Ramos (cell line): ENCODE data around the gene SPPL2A.
"Not testable (repeated sequence)": the region's sequence is repeated elsewhere in the genome, so short reads cannot be mapped to it uniquely, and the experiment has no call there.

Experiments
- in situ Hi-C: fragments of 300-500 bp; cut with MboI; formaldehyde crosslinking; loops from one replicate; pipeline ENCODE4 v1.14.3; 2022; ENCODE audit warnings: low sequenced_read_pairs; ENCODE audit not compliant: unreplicated experiment

Gene SPPL2A, protein sequence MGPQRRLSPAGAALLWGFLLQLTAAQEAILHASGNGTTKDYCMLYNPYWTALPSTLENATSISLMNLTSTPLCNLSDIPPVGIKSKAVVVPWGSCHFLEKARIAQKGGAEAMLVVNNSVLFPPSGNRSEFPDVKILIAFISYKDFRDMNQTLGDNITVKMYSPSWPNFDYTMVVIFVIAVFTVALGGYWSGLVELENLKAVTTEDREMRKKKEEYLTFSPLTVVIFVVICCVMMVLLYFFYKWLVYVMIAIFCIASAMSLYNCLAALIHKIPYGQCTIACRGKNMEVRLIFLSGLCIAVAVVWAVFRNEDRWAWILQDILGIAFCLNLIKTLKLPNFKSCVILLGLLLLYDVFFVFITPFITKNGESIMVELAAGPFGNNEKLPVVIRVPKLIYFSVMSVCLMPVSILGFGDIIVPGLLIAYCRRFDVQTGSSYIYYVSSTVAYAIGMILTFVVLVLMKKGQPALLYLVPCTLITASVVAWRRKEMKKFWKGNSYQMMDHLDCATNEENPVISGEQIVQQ

DNA sequence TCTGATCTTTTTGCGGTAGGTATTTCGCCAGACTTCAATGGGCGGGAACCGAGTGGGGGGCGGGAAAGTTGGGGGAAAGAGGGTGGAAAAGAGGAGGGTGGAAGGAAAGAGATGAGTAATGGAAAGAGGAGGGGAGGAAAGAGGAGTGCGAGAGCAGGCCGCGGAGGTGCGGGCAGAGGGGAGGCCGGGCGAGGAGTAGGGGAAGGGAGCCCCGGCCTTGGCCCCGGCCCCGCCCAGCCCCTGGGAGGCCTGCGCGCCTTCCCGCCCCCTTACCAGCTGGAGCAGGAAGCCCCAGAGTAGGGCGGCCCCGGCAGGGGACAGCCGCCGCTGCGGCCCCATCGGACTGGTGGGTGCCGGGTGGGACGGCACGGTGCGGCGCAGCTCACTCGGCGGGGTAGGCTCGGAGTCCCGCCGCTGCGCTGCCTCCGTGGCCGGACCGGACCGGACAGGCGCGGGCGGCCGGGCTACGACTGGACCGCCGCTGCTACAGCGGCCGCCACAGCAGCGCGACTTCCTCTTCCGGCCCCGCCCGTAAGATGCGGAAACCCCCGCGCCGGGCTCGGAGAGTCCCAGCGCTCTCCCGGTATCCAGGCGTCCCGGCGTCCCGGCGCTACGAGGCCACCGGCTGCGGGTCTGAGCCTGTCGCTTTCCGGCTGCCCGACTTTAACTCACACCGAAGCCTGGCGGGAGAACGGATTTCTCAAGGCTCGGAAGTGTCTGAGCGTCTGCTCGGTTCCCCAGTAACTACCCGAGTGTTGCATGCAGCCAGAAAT, at the start of gene SPPL2A:
Gene SPPL2A (minus strand): TSS at position 512 of the 773 bp plus-strand sequence. CDS start 173 bp downstream, at position 339.
- in situ Hi-C loops: no loop called here

DNA sequence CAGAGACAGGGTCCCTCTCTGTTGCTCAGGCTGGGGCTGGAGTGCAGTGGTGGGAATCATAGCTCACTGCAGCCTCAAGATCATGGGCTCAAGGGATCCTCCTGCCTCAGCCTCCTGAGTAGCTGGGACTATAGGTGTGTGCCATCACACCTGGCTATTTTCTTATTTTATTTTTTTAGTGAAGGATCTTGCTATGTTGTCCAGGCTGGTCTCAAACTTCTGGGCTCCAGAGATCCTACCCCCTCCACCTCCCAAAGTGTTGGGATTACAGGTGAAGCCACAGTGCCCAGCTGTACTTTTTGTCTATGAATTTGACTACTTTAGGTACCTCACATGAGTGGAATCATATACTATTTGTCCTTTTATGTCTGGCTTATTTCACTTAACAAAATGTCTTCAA, 49.1 kb upstream of the SPPL2A start:
- in situ Hi-C loops: no loop called here

DNA sequence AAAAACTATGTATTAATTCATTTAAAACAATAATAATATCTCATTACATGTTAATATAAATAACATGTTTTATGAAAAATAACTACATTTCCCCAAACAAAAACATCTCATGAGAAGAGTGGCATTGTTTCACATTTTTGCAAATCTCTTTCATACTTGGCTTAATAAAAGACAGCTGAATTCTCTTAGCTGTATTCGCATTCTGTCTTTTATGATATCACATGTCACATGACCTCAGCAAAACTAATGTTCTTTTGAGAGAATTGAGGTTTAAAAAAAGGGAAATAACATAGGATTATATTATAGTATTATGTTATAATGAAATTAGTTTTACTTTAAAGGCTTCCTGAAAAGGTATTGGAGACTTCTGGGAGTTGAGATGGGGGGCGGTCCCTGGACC, 48.4 kb upstream of the SPPL2A start:
- in situ Hi-C loops: no loop called here

DNA sequence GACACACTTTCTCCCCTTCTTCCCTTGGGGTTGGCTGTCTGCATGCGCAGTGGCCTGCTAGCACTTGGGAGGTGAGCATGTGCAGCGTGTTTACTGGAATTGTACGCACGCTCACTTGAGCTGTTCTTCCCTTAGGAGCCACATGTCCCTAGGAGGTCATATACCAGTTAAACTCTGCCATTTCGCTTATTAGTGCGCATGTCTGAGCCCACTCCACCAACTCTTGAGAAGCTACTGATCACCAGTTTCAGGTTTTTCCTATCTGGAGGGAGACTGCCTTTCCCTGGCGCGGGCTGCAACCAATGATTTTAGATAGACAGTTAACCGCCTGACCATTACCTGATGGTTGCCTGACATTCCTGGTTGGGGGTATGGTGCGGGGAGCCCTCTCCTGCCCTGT, 47.6 kb upstream of the SPPL2A start:
- in situ Hi-C loops: no loop called here

DNA sequence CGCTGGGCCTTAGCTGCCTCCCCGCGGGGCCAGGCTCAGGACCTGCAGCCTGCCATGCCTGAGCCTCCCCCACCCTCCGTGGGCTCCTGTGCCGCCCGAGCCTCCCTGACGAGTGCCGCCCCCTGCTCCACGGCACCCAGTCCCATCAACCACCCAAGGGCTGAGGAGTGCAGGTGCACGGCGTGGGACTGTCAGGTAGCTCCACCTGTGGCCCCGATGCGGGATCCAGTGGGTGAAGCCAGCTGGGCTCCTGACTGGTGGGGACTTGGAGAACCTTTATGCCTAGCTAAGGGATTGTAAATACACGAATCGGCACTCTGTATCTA, 46.6 kb upstream of the SPPL2A start:
- in situ Hi-C loops: not testable (repeated sequence)

DNA sequence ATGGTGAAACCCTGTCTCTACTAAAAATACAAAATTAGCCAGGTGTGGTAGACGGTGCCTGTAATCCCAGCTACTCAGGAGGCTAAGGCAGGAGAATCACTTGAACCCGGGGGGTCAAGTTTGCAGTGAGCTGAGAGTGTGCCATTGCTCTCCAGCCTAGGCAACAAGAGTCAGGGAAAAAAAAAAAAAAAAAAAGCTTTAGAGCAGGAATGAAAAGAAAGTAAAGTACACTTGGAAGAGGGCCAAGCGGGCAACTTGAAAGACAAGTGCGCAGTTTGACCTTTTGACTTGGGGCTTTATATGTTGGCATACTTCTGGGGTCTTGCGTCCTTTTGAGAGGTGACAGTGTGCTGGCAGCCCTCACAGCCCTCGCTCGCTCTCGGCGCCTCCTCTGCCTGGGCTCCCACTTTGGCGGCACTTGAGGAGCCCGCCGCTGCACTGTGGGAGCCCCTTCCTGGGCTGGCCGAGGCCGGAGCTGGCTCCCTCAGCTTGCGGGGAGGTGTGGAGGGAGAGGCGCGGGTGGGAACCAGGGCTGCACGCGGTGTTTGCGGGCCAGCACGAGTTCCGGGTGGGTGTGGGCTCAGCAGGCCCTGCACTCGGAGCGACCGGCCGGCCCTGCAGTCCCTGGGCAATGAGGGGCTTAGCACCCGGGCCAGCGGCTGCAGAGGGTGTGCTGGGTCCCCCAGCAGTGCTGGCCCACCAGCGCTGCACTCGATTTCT, 46.1 kb upstream of the SPPL2A start:
- in situ Hi-C loops: not testable (repeated sequence)

DNA sequence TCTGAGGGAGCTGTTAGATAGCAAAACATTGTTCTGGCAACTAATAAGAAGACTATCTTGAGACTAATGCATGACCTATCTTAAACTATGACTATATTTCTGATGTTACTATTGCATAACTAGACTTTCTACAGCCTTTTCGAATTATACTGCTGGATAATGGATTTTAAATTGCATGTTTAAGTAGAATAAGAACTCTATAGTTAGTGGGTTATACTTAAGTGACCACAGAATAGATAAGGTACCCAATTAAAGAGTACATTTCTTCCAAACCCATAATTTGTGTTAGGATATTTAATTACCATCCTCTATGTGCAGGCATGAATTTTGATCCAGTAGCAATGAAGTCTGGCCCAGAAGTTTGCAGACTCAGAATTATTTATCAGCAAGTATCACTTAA, 44.6 kb upstream of the SPPL2A start:
- in situ Hi-C loops: no loop called here

DNA sequence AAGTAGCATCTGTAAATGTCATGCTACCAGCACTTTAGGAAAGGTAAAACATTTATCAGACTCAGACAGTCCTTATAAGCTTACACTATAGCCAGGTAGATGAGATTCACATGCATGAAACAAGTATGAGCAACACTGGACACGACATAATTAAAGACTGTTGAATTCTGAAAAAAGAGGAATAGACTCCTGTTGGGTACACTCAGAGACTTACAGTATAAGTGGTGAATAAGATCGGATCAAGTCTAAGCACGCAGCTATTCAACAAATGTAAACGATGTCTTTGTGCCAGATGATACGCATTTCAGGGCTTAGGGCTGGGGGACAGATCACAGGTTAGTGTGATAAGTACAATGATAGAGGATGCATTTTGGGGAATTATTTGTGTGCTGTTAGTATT, 43.2 kb upstream of the SPPL2A start:
- in situ Hi-C loops: no loop called here

DNA sequence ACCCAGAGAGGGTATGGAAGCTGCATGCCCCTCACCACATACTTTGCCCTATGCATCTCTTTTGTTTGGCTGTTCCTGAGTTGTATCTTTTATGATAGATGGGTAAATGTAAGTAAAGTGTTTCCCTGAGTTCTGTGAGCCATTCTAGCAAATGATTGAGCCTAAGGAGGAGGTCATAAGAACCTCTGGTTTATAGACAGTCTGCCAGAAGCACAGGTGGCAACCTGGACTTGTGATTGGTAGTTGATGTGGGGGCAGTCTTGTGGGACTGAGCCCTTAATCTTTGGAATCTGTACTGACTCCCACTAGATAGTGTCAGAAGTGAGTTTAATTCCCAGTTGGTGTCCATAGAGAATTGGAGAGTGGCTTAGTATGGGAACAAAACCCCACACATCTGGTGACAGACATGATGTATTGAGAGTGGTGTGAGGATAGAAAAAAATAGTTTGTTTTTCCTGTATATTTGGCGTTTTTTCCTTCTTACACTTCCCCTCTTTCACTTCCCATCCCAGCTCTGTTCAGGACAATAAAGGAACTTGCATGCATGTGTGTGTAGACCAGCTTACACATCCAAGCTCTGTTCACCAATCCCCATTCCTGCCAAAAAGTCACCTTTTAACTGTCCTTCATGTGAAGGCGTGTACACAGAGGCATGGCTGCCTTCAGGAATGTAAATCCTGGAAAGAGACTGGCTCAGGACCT, 38.1 kb upstream of the SPPL2A start:
- in situ Hi-C loops: no loop called here

DNA sequence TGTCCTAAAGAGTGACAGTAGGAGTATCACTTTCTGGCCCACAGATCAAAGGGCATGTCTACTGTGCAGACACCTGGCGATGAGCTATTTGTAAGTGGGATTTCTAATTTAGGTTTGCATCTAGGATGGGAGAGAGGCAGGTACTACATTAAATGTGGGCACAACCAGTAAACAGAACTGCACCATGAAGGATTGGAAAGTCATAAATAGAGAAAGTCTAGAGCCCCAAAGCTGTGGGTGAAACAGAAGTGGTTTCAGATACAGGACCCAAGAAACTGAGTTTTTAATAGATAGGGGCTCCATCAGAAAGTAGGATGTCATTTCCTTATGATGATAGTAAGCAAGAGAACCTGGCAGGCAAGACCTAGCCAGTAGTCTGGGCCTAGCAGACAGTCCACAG, 35.2 kb upstream of the SPPL2A start:
- in situ Hi-C loops: no loop called here

DNA sequence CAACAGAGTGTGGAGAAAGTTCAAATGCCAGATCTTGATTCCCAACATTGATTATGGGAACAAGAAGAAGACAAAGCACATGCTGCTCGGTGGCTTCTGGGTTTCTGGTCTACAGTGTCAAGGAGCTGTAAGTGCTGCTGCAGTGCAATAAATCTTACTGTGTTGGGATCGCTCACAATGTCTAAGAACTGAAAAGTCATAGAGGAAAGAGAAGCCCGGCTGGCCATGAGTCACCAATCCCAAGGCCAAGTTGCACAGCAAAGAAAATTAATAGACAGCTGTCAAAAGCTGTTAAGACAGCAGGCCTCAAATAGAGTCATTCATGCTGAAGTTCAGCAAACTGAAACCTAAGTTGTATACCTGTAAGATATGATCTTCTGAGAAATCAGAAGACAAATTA, 33.2 kb upstream of the SPPL2A start:
- in situ Hi-C loops: no loop called here

DNA sequence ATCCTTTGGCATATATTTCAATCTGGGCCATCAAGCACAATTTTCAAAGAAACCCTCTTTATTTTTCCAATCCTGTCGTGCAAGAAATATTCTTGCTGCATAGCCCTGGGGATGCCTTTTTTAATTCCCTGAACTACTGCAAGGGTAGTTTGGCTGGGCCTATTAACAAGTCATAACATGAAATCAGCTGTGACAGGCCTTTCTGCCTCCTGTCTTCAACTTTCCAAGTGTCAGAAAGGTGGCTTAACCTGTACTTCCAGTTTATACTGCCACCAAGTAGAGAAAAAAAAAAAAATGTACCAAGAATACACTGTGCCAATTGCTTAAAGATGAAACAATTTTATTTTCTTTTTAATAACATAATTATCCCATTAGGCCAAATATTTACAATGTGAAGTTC, 32.4 kb upstream of the SPPL2A start:
- in situ Hi-C loops: no loop called here

DNA sequence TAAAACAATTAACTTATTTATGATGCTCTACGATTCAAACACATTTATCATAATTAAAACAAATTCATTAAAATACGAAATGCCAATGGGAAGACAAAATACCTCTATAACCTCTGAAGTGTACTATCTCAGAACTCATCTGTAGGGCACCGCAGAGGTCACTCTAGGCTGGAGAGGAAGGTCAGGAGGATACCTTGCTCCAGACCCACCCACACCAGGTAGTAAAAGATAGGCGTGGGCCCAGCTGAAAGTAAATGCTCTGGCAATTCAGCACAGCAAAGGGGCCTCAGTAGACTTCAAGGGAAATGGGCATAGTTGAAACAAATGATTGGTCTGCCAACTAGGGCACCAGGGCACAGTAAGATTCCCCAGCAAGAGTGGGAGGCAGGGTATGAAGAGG, 26.0 kb upstream of the SPPL2A start:
- in situ Hi-C loops: no loop called here

DNA sequence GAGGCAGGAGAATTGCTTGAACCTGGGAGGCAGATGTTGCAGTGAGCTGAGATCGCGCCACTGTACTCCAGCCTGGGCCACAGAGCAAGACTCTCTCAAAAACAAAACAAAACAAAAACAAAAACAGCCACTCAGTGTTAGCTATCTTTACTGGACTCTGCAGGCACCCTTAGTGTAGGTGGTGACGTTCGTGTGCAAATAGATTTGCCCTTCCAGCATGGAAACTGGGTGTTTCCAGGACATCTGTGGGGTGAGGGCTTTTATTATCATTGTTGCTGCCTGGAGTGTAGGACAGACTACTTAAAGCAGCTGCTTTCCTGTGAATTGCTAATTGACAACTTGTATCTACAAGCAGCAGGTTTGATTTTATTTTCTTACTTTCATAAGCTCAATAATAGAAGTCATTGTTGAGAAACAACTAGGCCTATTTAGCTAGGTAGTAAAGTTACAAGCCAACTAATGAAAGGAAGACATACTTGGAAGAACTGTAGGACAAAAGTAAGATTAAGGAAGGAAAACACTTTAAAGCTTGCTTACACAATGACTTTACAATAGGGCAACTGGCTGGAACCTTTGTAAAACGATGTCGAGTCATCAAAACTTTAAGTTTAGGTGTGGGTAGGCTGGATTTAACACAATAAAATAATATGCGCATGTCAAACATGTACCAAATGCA, 25.4 kb upstream of the SPPL2A start:
- in situ Hi-C loops: no loop called here

DNA sequence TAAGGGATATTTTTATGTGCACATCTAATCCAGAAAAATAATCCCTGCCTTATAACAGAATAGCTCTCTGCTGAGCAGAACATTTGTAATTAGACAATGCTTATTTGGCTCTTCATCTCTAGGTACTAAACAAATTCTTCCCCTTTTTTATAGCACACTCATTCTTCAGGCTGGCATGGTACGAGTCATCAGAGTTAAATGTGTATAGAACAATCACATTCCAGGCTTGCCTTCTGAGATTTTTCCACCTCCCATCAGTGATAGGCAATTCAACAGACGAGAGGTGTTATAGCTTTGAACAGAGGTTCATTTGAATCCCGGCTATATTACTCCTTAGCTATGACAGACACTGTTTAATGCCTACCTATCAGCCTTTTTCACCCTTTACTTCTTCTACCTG, 21.4 kb upstream of the SPPL2A start:
- in situ Hi-C loops: no loop called here

DNA sequence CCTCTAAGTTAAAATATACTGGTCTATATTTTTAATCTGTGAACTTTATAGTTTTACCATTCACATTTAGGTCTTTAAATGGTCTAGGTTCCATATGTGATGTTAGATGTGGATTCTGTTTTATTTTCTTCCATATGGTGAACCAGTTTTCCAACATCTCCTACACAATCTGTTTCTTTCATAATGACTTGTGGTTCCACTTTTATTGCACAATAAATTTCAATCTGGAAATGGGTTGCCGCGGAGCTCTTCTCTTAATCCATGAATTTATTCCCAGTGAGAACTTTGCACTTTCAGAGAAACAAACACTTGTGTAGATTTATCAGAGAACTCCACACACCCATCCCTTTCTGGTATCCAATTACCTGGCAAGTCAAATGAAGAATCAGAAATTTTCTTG, 20.9 kb upstream of the SPPL2A start:
- in situ Hi-C loops: no loop called here

DNA sequence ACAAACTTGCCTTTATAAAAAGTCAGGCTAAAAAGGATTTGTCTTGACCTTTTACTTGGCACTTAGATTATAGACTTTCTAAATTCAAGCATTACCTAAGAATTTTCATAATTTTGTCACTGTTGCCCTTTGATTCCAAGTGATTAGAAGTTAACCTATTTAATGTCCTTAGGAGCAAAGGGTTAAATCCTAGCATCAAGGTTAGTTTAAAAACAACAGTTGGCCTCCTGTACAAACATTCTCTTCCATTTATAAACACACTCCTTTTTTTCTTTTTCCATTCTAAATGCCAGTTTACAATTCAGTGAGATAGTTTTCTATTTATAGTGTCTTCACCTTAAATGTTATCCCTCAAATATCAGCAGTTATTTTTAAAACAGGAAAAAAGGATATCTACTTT, 18.4 kb upstream of the SPPL2A start:
- in situ Hi-C loops: no loop called here

DNA sequence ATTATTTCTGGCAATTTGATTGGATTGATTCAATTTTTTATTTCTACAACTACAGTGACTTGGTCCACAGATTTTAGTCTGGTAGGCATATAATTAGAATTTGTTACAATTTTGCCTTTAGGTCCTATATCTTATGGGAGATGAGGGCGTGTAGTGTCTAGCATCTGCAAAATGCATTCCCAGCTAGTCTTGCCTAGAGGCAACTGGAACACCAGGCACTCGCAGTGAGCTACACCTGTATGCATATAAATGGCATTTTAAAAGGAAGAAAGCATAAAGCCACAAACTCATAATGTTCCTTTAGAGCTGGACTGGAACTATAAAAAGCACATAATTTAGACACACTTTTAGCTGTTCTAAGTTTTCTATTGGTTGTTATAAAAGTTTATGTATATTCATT, 17.9 kb upstream of the SPPL2A start:
- in situ Hi-C loops: no loop called here

DNA sequence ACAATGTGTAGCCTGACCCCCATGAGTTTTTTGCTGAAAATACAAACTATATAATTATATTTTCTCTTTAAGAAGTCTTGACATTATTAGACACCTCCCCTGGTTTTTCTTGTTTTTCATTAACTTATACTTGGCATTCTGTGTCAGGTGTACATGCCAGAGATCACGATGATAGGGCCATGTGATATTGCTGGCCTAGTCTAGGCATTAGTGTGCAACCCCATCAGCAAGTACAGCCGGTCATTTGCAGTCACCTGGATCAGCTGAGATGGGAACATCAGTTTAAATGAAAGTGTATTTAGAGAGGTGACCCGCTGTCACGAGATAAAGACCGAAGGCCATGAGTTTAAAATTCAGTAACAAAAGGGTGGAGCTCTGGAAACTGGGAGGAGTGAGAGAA, 12.6 kb upstream of the SPPL2A start:
- in situ Hi-C loops: no loop called here

DNA sequence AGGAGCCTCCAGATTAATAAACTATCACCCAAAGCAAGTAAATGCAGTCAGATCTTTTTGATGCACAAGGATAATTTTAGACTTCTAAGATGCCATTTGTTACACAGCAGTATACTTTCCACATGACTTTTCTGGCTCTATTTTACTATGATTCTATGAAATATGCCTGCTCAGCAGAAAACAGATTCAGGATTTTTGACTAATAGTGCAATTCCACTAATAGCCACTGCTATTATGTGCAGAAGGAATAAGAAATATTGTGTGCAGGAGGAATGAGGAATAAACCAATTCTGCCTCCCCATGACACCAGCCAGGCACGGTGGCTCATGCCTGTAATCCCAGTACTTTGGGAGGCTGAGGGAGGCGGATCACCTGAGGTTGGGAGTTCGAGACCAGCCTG, 11.5 kb upstream of the SPPL2A start:
- in situ Hi-C loops: no loop called here
